Tibial nerve (tissue), 4 donors: ENCODE data around the gene GJB4. TPM values are rescaled to one million over a fixed set of nuclear protein-coding genes. Genes with fewer than 3 reads are reported as not detected.

Experiments used
- DNase-seq, 2 donors: peaks; one replicate each; pipeline ENCODE4 v3.0.0-alpha.2; 2019; ENCODE audit warnings: low spot score in 2 of 2
- H3K27ac ChIP-seq, 4 donors: fragments of 200-600 bp; sonication (generic) in 3 of 4; one replicate each; pipeline ENCODE4 v1.5.1; 2017 to 2019; ENCODE audit warnings: mild to moderate bottlenecking in 1 of 4
- H3K27me3 ChIP-seq, 2 donors: fragments of 200-600 bp; sonication (generic) in 1 of 2; one replicate each; pipeline versions ENCODE4 v1.5.1 to v1.6.0; 2017 to 2019
- H3K36me3 ChIP-seq, 3 donors: fragments of 200-600 bp; sonication (generic); one replicate each; pipeline ENCODE4 v1.5.1; 2018 to 2019
- H3K4me1 ChIP-seq, 4 donors: fragments of 200-600 bp; sonication (generic) in 3 of 4; one replicate each; pipeline ENCODE4 v1.5.1; 2017 to 2019
- H3K4me3 ChIP-seq, 4 donors: fragments of 200-600 bp; sonication (generic) in 3 of 4; one replicate each; pipeline ENCODE4 v1.5.1; 2017 to 2019; ENCODE audit warnings: mild to moderate bottlenecking in 1 of 4, moderate library complexity in 1 of 4
- H3K9me3 ChIP-seq, 4 donors: fragments of 200-600 bp; sonication (generic) in 3 of 4; one replicate each; pipeline ENCODE4 v1.5.1; 2017 to 2019
- CTCF ChIP-seq, 5 experiments: fragments of 200-600 bp in 3 of 5; fragments of 450-650 bp in 2 of 5; sonication (generic) in 3 of 5; IDR thresholded peaks; one replicate each; pipeline ENCODE4 v1.5.1; 2016 to 2019; ENCODE audit warnings: antibody characterized with exemption in 5 of 5, mild to moderate bottlenecking in 3 of 5, moderate library complexity in 2 of 5
- EP300 ChIP-seq, 2 donors: sonication (generic); formaldehyde crosslinking; IDR thresholded peaks; one replicate each; pipeline ENCODE4 v1.6.1; 2017; ENCODE audit warnings: antibody characterized with exemption in 2 of 2, mild to moderate bottlenecking in 1 of 2
- POLR2A ChIP-seq, 2 donors: fragments of 450-650 bp; IDR thresholded peaks; one replicate each; pipeline ENCODE4 v1.6.1; 2017; ENCODE audit warnings: antibody characterized with exemption in 2 of 2, mild to moderate bottlenecking in 2 of 2, moderate library complexity in 2 of 2
- WGBS, 2 donors: methylation state at CpG; one replicate each; pipeline ENCODE4 v1.1.5; 2018; 5-methylcytosine and 5-hydroxymethylcytosine counted together
- total RNA-seq, 4 donors: library from RNA; depleted of rRNA; stranded (reverse); fragments of >200 nt; gene quantifications; one replicate each; pipeline ENCODE4 v1.1.0, GENCODE V29; 2016

The GJB4 gene
- total RNA-seq, 4 donors from 2014 or later = not detected

DNA sequence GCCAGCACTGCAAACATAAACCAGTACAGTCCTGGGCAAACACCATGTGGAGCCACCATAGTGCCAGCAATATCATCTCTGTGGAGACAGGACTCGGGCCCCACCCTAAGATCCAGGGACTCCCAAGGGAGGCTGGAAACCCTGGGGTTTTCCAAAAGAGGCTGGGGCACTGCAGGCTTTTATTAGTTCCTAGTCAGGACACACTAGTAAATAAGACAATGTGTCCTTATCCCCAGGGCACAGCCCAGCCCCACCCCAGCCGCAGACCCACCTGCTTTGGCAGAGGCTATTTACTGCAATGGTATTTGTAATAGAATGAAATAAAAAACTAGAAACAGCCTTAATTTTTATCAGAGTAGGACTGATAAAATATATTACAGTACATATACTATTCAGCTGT, 21.0 kb downstream of the GJB4 start:
- Histone ChIP-seq H3K4me1 (peaks cover 0 to 14% (median 5%) of the 10 kb centered on the region in 4 donors), H3K36me3 (no peaks in the 10 kb centered on the region), H3K9me3 (no peaks in the 10 kb centered on the region), H3K27ac (no peak overlapping the region), H3K4me3 (no peak overlapping the region), H3K27me3 (peaks cover 0 to 62% of the 10 kb centered on the region in 2 donors)
- WGBS, 2 donors = 78 to 83% methylated on average over 2 of the region's 2 CpGs
- no peak for DNase-seq
- TF ChIP-seq CTCF (IDR thresholded peaks at IDR 0.05) (no peak), EP300 (IDR thresholded peaks at IDR 0.05) (no peak), POLR2A (IDR thresholded peaks at IDR 0.05) (no peak)

DNA sequence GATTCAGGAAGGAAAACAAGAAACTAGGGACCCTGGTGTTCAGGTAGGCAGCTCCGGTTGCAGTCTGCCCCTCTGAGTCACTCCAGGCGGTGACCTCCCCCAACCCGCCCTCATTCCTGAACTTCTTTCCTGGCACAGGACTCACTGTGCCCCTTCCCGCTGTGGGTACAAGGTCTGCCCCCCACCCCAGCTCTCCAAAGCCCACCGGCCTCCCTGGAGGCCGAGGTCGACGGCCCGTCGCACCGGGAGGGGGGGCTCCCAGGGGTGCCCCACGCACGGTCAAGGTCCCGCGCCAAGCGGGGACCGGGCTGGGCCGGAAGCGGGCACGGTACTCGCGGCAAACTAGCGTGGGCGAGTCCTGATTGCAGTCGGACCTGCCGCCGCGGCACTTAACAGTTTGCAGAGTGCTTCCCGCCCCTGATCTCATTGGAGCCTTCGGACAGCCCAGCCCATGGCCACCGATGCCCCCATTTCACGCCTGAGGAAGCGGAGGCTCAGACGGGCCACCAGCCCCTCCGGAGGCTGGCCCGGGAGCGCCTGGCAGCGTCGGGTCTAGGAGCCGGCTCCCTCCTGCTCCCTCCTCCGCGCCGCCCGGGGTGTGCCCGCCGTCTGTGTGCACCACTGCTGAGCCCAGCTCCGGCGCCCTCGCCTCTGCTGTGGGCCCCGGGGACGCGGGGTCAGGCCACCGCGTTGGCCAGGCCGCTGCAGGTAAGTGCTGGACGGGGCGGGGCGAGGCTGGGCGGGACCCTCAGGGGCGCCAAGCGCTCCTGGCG, 21.7 kb downstream of the GJB4 start, which contains the start of gene GJB3:
Gene GJB3 (plus strand): TSS at position 144 of the 773 bp plus-strand sequence. CDS start 3,549 bp downstream, outside the sequence.
- Histone ChIP-seq H3K27me3 (peaks cover 0 to 62% of the 10 kb centered on the region in 2 donors), H3K4me1 (peaks cover 0 to 16% (median 5%) of the 10 kb centered on the region in 4 donors), H3K36me3 (no peaks in the 10 kb centered on the region), H3K9me3 (no peaks in the 10 kb centered on the region), H3K4me3 (peak within 1 kb of the TSS; percentile 13 to 41 (median 20)), H3K27ac (peak within 1 kb of the TSS in 2 of 4 donors; percentile 46)
- no peak for TF ChIP-seq CTCF (IDR thresholded peaks at IDR 0.05)
- no peak for TF ChIP-seq POLR2A (IDR thresholded peaks at IDR 0.05)
- TF ChIP-seq EP300 (IDR thresholded peaks at IDR 0.05) = no peak
- 2 to 3% methylated on average over 38 to 56 of the region's 62 CpGs for WGBS, 2 donors
- no peak for DNase-seq

DNA sequence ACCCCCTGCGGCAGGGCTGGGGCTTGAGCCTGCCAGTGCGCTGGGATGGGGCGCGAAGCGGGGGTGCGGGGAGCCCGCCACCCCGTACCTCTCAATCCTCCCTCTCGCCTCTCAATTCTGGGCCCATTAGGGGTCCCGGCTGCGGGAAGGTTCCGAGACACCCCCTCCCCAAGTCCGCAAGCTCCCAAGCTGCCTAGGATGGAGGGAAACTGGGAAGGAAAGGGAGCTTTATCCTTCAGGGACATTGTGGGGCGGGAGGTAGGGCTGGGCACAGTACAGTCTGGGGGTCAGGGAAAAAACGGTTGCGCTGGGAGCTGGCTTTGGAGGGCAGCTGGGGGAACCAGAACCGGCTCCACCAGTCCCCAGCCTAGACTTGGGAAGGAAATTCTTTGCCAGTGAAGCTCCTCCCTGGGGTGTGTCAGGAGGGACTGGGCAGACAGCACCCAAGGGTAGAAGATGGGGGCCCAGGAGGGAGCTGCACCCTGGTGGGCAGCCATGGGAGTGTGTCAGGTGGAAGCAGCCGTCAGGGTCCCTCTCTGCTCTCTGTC, 22.4 kb downstream of the GJB4 start:
- Histone ChIP-seq H3K4me3 (peak overlapping the region; percentile 13 to 41 (median 20)), H3K9me3 (no peaks in the 10 kb centered on the region), H3K36me3 (no peaks in the 10 kb centered on the region), H3K27ac (peak overlapping the region in 3 of 4 donors; percentile 10 to 46 (median 46)), H3K4me1 (peaks cover 0 to 22% (median 5%) of the 10 kb centered on the region in 4 donors), H3K27me3 (peaks cover 0 to 62% of the 10 kb centered on the region in 2 donors)
- TF ChIP-seq EP300 (IDR thresholded peaks at IDR 0.05) (no peak), CTCF (IDR thresholded peaks at IDR 0.05) (no peak), POLR2A (IDR thresholded peaks at IDR 0.05) (no peak)
- DNase-seq = no peak
- WGBS, 2 donors = 5 to 8% methylated on average over 16 to 17 of the region's 18 CpGs

DNA sequence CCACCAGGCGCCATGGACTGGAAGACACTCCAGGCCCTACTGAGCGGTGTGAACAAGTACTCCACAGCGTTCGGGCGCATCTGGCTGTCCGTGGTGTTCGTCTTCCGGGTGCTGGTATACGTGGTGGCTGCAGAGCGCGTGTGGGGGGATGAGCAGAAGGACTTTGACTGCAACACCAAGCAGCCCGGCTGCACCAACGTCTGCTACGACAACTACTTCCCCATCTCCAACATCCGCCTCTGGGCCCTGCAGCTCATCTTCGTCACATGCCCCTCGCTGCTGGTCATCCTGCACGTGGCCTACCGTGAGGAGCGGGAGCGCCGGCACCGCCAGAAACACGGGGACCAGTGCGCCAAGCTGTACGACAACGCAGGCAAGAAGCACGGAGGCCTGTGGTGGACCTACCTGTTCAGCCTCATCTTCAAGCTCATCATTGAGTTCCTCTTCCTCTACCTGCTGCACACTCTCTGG, 25.2 kb downstream of the GJB4 start:
- no peak for TF ChIP-seq EP300 (IDR thresholded peaks at IDR 0.05)
- no peak for TF ChIP-seq CTCF (IDR thresholded peaks at IDR 0.05)
- TF ChIP-seq POLR2A (IDR thresholded peaks at IDR 0.05) = no peak
- H3K4me1 ChIP-seq = peaks cover 0 to 26% (median 5%) of the 10 kb centered on the region in 4 donors
- H3K9me3 ChIP-seq = peaks cover 0 to 3% (median 0%) of the 10 kb centered on the region in 4 donors
- H3K27ac ChIP-seq = no peak overlapping the region
- 88 to 93% methylated on average over 25 to 28 of the region's 28 CpGs for WGBS, 2 donors
- H3K27me3 ChIP-seq = peaks cover 0 to 40% of the 10 kb centered on the region in 2 donors
- no peak for DNase-seq
- H3K4me3 ChIP-seq = no peak overlapping the region
- no peaks in the 10 kb centered on the region for H3K36me3 ChIP-seq
